Measurements from ENCODE around the gene H6PD. TPM values are rescaled to one million over a fixed set of nuclear protein-coding genes. Genes with fewer than 3 reads are reported as not detected.

H6PD gene
- polyA plus RNA-seq, 10 donors: 29.4 to 51.8 (median 35.2) TPM

DNA sequence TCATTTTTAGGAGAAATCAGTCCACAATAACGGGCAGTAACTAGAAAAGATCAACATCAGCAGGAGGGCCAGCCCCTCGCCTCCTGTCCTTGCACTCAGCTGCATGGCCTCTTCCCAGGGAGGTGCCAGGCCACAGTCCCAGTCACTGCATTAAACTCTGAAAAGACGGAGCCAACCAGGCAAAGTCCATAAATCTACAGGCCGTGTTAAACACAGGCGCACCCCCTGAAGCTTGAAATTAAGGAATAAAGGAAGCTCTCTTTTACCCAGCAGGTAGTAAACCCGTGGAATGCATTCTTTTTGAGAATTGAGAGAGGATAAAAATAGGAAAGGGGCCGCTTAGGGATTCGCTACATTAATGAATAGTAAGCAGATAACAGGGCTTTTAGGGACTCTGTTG lies 18.4 kb downstream of the H6PD start:
- DNase-seq: no peak

- DNase-seq: no peak
Measured at GRCh38 chr1:9253453-9254105, 19.0 kb downstream of the H6PD start.

DNA sequence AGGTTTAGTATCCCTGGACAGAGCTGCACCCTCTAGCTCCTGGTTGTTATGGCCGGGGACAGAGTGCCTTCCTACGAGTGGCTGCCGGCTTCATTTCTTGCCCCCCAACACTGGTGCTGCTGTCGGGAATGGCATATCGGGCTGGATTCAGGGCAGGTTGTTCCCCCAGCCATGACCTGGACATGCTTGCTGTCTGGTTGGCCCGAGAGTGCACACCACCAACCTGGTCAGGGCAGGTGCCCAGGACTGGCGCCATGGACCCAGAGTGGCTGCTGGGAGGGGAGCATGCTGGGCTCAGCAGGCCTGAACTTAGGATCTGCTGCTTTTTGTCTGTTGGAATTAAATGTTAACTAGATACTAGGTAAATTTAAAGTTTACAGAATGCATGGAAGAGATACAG lies 21.8 kb downstream of the H6PD start:
- DNase-seq: no peak

- no peak for DNase-seq
Measured at GRCh38 chr1:9257851-9258250, 23.3 kb downstream of the H6PD start.

DNA sequence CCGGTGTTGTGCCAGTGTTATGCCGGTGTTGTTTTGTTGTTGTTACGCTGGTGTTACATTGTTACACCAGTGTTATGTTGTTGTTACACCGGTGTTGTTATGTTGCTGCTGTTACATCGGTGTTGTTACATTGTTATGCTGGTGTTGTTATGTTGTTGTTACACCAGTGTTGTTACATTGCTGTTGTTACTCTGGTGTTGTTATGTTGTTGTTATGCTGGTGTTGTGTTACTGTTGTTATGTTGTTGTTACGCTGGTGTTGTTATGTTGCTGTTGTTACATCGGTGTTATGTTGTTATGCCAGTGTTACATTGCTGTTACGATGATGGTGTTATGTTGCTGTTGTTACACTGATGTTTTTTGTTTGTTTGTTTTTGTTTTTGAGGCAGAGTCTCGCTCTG lies 24.1 kb downstream of the H6PD start:
- no peak for DNase-seq

- DNase-seq: no peak
Measured at GRCh38 chr1:9260059-9260766, 25.6 kb downstream of the H6PD start.

- no peak for DNase-seq
Measured at GRCh38 chr1:9261496-9261895, 26.9 kb downstream of the H6PD start.

GRCh38 chr1:9262096-9262986 lies 27.8 kb downstream of the H6PD start:
- no peak for DNase-seq

GRCh38 chr1:9263276-9263855 lies 28.8 kb downstream of the H6PD start:
- no peak for DNase-seq

DNA sequence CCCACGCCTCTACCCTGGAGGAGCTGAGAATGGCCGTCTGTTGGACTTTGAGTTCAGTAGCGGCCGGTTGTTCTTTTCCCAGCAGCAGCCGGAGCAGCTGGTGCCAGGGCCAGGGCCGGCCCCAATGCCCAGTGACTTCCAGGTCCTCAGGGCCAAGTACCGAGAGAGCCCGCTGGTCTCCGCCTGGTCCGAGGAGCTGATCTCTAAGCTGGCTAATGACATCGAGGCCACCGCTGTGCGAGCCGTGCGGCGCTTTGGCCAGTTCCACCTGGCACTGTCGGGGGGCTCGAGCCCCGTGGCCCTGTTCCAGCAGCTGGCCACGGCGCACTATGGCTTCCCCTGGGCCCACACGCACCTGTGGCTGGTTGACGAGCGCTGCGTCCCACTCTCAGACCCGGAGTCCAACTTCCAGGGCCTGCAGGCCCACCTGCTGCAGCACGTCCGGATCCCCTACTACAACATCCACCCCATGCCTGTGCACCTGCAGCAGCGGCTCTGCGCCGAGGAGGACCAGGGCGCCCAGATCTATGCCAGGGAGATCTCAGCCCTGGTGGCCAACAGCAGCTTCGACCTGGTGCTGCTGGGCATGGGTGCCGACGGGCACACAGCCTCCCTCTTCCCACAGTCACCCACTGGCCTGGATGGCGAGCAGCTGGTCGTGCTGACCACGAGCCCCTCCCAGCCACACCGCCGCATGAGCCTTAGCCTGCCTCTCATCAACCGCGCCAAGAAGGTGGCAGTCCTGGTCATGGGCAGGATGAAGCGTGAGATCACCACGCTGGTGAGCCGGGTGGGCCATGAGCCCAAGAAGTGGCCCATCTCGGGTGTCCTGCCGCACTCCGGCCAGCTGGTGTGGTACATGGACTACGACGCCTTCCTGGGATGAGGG lies 29.7 kb downstream of the H6PD start:
- DNase-seq: no peak

DNA sequence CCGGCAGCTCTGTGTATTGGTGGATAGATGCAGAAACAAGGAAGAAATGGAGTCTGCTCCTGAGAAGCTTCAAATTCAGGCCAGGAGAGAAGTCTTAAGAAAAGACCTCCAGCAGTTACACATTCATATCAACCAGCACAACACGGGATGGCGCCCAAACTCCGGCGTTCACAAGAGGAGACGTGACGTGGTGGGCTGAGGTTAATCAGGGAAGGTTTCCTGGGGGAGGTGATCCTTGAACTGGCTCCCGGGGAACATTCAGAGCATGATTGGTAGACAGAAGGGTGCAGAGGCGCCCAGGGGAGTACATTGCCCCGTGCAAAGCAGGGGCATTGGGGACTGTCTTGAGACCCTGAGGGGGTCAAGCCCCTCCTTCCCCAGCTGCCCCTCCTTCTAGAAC lies 30.5 kb downstream of the H6PD start:
- no peak for DNase-seq

- DNase-seq: no peak
Measured at GRCh38 chr1:9265968-9266367, 31.4 kb downstream of the H6PD start.

DNA sequence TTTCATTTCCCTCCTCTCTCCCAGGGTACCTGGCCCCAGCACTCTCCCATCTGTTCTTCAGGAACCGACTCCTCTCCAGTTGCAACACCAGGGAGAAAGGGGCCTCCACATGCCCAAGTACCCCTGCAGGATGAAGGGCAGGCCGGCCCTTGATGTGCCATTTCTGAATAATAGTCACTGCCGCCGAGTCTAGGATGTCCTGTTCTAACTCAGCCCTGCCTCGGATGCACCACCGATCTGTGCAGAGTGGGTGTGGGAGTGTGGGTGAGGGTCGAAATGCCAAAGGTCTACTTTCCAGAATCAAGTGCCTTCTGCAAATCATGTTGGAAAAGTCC lies 32.7 kb downstream of the H6PD start:
- no peak for DNase-seq

- no peak for DNase-seq
Measured at GRCh38 chr1:9267827-9268581, 33.4 kb downstream of the H6PD start.

DNA sequence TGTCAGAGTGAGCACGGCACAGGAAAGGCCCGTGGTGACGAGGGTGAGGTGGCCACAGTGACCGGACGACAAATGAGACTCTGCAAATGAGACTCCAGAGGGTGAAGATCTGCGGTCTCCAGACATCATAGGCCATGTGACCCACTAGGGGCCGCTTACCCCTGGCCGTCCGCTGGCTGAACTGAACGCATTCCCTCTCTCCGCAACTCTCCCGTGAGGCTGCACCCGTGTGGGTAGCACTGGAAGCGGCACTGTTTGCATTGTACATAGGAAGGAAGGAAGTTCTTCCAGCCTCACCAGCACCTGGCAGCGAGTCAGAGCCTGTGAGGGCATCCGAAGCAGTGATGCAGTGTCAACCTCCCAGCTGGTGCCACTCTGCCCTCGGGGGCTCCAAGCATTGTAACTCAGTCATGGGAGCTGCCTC lies 34.5 kb downstream of the H6PD start:
- no peak for DNase-seq

- no peak for DNase-seq
Measured at GRCh38 chr1:9269721-9270120, 35.1 kb downstream of the H6PD start.

- DNase-seq: no peak
Measured at GRCh38 chr1:9270290-9270883, 35.8 kb downstream of the H6PD start.

DNA sequence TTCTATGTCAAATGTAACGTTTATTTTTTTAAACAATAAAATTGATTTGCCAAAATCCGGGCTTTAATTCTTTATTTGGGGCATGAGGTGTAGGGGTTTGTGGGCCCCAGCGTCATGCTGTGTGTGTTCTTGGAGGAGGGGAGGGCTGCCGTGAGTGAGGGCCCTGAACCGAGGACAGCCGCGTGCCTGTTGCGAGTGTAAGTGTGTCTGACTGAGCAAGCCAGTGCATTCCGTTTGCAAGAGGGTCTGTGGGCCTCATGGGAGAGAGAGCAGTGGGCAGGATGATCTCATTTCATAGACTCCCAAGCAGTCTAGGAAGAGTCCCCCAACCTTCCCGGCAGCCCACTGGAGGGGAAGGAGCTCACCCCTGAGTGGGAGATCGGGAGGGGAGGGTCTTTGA lies 36.7 kb downstream of the H6PD start:
- no peak for DNase-seq

DNA sequence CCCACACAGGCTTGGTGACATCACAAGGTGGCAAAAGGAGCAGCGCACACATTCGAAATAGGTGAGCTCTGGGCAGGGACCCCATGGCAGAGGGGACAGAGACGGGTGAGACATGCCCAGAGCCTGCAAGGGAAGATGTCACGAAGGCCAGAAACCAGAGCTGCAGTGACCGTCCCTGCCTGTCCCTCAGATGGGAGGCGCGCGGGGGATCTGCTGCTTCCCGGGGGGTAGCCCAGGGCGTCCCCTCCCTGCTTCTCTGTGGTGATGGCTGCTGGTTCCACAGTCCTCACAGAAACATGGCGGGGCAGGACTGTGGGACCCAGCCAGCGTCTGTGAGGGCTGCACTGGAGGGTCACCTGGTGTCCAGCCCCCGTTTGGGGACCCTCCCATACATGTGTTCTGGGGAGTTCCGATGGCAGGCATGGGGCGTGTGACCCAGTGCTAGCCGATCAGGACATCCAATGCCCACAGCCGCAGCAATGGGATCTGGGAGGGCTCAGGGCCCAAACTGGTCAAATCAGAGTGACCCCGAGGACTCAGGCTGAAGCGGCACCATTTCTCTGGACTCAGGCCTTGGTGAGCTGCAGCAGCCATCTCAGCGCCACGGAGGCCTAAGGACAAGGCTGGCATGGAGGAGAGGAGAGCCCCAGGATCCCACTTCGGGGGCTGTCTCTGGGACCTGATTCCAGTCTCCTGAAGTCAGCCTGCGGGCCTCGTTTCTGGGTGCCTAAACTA lies 37.5 kb downstream of the H6PD start:
- no peak for DNase-seq

- no peak for DNase-seq
Measured at GRCh38 chr1:9273177-9273576, 38.6 kb downstream of the H6PD start.
